HEK293T (cell line): ENCODE results near the gene AIDA.

Source experiments
- CTCF ChIA-PET: fragments of 350-600 bp; formaldehyde crosslinking; extraction: SDS; loops from one replicate; lab custom pipeline; 2021; ENCODE audit warnings: antibody characterized with exemption, inconsistent platforms; lab: Yijun Ruan, JAX
- POLR2A ChIA-PET: fragments of 350-600 bp; formaldehyde crosslinking; extraction: SDS; loops from one replicate; lab custom pipeline; 2020; ENCODE audit warnings: antibody characterized with exemption, inconsistent platforms; lab: Yijun Ruan, JAX
- DNase-seq: peaks from one replicate; pipeline ENCODE4 v3.0.0; 2012; ENCODE audit warnings: mixed read lengths; ENCODE audit errors: extremely low spot score
- FOXK2 ChIP-seq: fragments of 450-650 bp; IDR thresholded peaks from 2 replicates; pipeline ENCODE4 v1.6.1; 2016; ENCODE audit warnings: mild to moderate bottlenecking
- FOXM1 ChIP-seq: fragments of 450-650 bp; IDR thresholded peaks from 2 replicates; pipeline ENCODE4 v1.6.1; 2017; ENCODE audit warnings: mild to moderate bottlenecking, borderline replicate concordance
- L3MBTL2 ChIP-seq: fragments of 450-650 bp; conservative IDR thresholded peaks from 2 replicates; pipeline ENCODE4 v1.6.1; 2016; ENCODE audit warnings: mild to moderate bottlenecking
- LEF1 ChIP-seq: fragments of 450-650 bp; IDR thresholded peaks from 2 replicates; pipeline ENCODE4 v1.6.1; 2017; ENCODE audit warnings: mild to moderate bottlenecking, borderline replicate concordance
- TARDBP ChIP-seq: fragments of 450-650 bp; IDR thresholded peaks from 2 replicates; pipeline ENCODE4 v1.6.1; 2016
- TF ChIP-seq, protein P1 (sequence below): fragments of 450-650 bp; IDR thresholded peaks from 2 replicates; pipeline ENCODE4 v1.6.1; 2016

Gene AIDA

DNA sequence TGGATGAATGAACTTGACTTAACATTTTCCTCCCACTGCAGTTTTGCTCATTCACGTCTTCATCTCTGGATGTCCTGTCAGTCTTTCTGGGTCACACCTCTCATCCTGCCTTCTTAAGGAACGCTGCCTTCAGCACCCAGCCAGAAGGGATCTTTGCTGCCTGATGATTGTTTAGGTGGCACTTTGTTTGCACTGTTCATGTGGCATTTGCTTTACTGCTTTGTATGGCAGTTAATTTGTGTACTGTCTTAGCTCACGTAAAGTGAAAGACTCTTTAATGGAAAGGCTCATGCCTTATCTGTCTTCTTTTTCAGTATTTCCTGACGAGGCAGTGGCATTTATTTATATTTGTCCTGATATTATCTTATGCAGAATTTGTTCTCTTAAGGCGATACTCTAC is 89.5 kb downstream of the AIDA start:
- DNase-seq: no peak
- POLR2A ChIA-PET: no interaction called here
- no peak for TF ChIP-seq FOXM1
- TF ChIP-seq FOXK2: no peak
- CTCF ChIA-PET: no interaction called here

GRCh38 chr1:222620566-222620965 is 91.7 kb downstream of the AIDA start:
- no peak for DNase-seq
- TF ChIP-seq LEF1: no peak
- TF ChIP-seq TARDBP: no peak
- TF ChIP-seq, protein P1, sequence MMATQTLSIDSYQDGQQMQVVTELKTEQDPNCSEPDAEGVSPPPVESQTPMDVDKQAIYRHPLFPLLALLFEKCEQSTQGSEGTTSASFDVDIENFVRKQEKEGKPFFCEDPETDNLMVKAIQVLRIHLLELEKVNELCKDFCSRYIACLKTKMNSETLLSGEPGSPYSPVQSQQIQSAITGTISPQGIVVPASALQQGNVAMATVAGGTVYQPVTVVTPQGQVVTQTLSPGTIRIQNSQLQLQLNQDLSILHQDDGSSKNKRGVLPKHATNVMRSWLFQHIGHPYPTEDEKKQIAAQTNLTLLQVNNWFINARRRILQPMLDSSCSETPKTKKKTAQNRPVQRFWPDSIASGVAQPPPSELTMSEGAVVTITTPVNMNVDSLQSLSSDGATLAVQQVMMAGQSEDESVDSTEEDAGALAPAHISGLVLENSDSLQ: 0 out of 2 replicates have a peak, but pooled peaks have one; percentile 33
- ChIA-PET CTCF (interaction anchor here (0.6 to 1.7 kb wide), 3 partner anchors 14 to 458 kb away, joined by 3 to 11 read pairs (median 3); no protein-coding TSS in a partner anchor), POLR2A (interaction anchor here (1.4 kb wide), 1 partner anchor 155 kb away, joined by 5 read pairs; no protein-coding TSS in a partner anchor)

DNA sequence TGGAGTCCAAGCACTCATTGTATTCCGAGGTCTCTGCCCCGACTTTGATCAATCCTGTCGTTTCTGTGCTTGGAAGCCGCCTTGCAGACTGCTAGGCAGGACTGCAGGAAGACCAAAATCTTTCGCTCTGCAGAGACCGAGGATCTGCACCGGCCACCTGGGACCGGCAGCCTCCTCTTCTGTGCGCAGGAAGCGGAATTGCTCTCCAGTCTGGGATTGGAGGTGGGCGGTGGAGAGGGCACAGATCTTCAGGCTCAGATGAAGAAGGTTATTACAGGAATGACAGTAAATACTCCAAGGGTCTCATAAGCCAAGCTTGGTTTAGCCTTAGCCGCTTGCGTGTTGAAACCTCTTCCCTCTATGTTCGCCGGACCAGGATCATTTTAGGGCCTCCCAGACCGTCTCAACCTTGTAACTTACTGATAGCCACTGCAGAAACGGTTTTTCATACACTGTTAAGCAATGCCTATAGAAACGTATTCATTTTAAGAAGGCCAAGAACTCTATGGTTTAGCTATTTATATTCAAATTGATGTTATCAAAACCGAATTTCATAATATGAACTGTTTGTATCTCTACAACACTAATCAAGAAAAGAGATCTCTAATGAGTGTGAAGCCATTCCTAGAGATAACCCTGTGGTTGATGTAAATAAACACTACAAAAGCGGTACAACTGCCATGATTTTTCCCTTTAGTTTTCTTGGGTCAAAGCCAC is 93.3 kb downstream of the AIDA start:
- ChIA-PET CTCF (interaction anchor here (0.5 kb wide), 1 partner anchor 1834 kb away, joined by 6 read pairs; no protein-coding TSS in a partner anchor), POLR2A (interaction anchor here (1.4 kb wide), 1 partner anchor 154 kb away, joined by 5 read pairs; no protein-coding TSS in a partner anchor)
- TF ChIP-seq FOXK2 (no peak), L3MBTL2 (0 out of 2 replicates have a peak, but pooled peaks have one; percentile 21)
- DNase-seq: peak; percentile 47
